C4-2B (cell line): ENCODE measurements around the gene ALKBH5.

Source experiments
- CTCF ChIP-seq: fragments of 450-650 bp; conservative IDR thresholded peaks from 2 replicates; pipeline ENCODE4 v1.5.1; 2017; ENCODE audit warnings: mild to moderate bottlenecking
- ZFX ChIP-seq: fragments of 450-650 bp; IDR thresholded peaks from 2 replicates; pipeline ENCODE4 v1.6.1; 2017

DNA sequence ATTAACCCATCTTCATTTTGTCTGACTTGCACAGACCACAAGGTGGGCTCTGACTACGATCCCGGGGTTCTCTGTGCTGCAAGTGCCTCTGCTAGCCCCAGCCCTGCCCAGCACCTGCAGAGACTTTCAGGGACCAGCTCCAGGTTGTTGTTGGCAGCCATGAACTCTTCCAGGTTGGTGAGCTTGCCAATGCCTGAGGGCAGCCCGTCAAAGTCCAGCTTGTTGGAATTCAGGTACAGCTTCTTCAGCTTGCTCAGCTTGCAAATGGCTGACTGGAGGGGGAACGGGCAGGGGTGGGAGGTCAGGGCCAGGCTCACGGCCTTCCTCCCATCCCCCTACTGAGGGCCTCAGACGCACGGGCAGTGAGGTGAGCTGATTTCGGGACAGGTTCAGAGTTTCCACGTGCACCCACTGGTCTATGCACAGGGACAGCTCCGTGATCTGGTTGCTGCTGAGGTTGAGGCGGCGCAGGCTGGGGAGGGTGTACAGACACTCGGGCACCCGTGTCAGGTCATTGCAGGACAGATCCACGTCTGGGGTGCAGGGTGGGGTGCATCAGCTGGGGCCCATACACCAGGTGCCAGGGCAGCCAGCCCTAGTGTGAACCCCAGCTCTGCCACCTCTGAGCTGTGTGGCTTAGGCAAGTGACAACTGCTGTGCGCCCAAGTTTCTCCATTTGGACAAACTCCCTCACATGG, 69.7 kb downstream of the ALKBH5 start:
- TF ChIP-seq CTCF, result no peak
- TF ChIP-seq ZFX, result no peak
